ENCODE measurements around the gene PDZD11.

Gene PDZD11

DNA sequence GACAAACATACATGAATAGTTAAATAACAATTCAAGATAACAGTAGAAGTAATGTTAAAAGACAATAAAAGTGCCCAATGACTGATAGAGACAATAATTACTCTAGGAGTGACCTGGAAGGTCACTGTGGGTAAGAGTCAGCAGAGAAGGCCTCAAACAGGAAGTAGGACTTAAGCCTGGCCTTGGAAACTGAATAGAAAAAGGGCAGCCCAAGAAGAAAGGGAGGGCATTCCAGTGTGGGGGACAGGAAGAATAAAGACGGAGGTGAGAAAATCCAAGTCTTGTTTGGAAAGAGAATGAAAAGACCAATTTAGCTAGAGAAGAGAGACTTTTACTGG, 35.7 kb downstream of the PDZD11 start:
- TF ChIP-seq ZNF565 (CRISPR knock-in tag; conservative IDR thresholded peaks at IDR 0.05; ENCODE audit: low read depth), result no peak
- TF ChIP-seq TCF4 (CRISPR knock-in tag; IDR thresholded peaks at IDR 0.05; ENCODE audit: borderline replicate concordance), result no peak
- no peak for TF ChIP-seq BACH2 (CRISPR knock-in tag; IDR thresholded peaks at IDR 0.05; ENCODE audit: borderline replicate concordance)
- TF ChIP-seq ZFP3 (CRISPR knock-in tag; IDR thresholded peaks at IDR 0.05), result no peak
- no peak for TF ChIP-seq ZNF70 (CRISPR knock-in tag; IDR thresholded peaks at IDR 0.05)
- no peak for ATAC-seq

DNA sequence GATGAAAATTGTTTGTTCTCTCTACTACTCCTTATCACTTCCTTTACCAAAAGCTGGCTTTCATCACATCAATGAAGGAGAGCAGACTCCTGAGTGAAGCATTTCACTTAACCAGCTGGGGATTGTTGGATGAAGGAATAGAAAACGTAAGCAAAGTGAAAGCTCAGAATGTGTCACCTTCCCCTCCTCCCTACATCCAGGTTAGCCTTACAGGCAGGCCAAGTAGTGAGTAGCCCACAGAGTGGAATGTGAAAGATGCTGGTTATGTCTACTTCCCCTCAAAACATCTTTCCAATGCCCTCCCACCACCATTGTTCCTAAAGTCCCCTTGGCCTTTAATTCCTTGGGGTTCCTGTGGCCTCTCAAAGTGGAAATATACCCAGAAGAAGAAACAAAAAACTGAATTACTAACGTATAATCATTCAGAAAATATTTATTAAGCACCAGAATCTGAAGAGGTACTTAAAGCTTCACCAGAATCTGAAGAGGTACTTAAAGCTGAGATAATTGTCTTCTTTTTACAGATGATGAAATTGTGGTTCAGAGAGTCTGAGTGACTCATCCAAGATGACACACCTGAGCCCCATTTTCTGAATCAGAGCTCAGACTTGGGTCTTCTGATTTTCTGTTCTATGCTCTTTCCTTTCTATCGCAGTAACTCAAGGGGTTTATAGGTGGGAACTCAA, 36.2 kb downstream of the PDZD11 start:
- ATAC-seq, result no peak
- TF ChIP-seq, protein P1, sequence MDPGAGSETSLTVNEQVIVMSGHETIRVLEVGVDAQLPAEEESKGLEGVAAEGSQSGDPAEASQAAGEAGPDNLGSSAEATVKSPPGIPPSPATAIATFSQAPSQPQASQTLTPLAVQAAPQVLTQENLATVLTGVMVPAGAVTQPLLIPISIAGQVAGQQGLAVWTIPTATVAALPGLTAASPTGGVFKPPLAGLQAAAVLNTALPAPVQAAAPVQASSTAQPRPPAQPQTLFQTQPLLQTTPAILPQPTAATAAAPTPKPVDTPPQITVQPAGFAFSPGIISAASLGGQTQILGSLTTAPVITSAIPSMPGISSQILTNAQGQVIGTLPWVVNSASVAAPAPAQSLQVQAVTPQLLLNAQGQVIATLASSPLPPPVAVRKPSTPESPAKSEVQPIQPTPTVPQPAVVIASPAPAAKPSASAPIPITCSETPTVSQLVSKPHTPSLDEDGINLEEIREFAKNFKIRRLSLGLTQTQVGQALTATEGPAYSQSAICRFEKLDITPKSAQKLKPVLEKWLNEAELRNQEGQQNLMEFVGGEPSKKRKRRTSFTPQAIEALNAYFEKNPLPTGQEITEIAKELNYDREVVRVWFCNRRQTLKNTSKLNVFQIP (CRISPR knock-in tag; IDR thresholded peaks at IDR 0.05; ENCODE audit: borderline replicate concordance, low read depth), result no peak
- TF ChIP-seq ZFP3 (CRISPR knock-in tag; IDR thresholded peaks at IDR 0.05) (no peak), TCF4 (CRISPR knock-in tag; IDR thresholded peaks at IDR 0.05; ENCODE audit: borderline replicate concordance) (no peak), CSDC2 (CRISPR knock-in tag; IDR thresholded peaks at IDR 0.05) (no peak), ISL1 (CRISPR knock-in tag; IDR thresholded peaks at IDR 0.05) (no peak)
- TF ChIP-seq, protein P2, sequence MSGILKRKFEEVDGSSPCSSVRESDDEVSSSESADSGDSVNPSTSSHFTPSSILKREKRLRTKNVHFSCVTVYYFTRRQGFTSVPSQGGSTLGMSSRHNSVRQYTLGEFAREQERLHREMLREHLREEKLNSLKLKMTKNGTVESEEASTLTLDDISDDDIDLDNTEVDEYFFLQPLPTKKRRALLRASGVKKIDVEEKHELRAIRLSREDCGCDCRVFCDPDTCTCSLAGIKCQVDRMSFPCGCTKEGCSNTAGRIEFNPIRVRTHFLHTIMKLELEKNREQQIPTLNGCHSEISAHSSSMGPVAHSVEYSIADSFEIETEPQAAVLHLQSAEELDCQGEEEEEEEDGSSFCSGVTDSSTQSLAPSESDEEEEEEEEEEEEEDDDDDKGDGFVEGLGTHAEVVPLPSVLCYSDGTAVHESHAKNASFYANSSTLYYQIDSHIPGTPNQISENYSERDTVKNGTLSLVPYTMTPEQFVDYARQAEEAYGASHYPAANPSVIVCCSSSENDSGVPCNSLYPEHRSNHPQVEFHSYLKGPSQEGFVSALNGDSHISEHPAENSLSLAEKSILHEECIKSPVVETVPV (CRISPR knock-in tag; IDR thresholded peaks at IDR 0.05), result no peak
- TF ChIP-seq, protein P3, sequence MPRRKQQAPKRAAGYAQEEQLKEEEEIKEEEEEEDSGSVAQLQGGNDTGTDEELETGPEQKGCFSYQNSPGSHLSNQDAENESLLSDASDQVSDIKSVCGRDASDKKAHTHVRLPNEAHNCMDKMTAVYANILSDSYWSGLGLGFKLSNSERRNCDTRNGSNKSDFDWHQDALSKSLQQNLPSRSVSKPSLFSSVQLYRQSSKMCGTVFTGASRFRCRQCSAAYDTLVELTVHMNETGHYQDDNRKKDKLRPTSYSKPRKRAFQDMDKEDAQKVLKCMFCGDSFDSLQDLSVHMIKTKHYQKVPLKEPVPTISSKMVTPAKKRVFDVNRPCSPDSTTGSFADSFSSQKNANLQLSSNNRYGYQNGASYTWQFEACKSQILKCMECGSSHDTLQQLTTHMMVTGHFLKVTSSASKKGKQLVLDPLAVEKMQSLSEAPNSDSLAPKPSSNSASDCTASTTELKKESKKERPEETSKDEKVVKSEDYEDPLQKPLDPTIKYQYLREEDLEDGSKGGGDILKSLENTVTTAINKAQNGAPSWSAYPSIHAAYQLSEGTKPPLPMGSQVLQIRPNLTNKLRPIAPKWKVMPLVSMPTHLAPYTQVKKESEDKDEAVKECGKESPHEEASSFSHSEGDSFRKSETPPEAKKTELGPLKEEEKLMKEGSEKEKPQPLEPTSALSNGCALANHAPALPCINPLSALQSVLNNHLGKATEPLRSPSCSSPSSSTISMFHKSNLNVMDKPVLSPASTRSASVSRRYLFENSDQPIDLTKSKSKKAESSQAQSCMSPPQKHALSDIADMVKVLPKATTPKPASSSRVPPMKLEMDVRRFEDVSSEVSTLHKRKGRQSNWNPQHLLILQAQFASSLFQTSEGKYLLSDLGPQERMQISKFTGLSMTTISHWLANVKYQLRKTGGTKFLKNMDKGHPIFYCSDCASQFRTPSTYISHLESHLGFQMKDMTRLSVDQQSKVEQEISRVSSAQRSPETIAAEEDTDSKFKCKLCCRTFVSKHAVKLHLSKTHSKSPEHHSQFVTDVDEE (CRISPR knock-in tag; IDR thresholded peaks at IDR 0.05), result no peak

DNA sequence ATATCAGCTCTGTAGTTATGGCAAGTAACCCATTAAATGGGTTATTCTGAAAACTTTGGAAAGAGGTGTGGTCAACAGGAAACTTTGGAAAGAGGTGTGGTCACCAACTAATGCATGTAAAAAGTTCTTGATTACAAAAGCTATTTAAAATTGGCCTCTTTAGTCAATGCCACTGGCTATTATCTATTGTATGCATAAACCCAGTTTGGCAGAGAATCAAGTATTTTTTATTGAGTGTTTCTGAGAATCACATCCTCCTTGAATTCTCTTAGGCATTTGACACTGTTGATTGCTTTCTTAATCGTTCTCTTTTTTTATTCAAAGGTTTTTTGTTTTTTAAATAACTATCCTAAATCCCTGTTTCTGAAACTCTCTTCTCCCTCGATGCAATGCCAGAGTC, 37.2 kb downstream of the PDZD11 start:
- TF ChIP-seq SNAI2 (CRISPR knock-in tag; IDR thresholded peaks at IDR 0.05), result no peak
- no peak for TF ChIP-seq TCF4 (CRISPR knock-in tag; IDR thresholded peaks at IDR 0.05; ENCODE audit: borderline replicate concordance)
- TF ChIP-seq RARB (CRISPR knock-in tag; IDR thresholded peaks at IDR 0.05), result no peak
- no peak for TF ChIP-seq ARNTL (CRISPR knock-in tag; IDR thresholded peaks at IDR 0.05; ENCODE audit: borderline replicate concordance, low read depth)
- TF ChIP-seq ZNF8 (CRISPR knock-in tag; IDR thresholded peaks at IDR 0.05), result no peak
- no peak for TF ChIP-seq GLIS3 (CRISPR knock-in tag; IDR thresholded peaks at IDR 0.05)
- no peak for TF ChIP-seq ISL1 (CRISPR knock-in tag; IDR thresholded peaks at IDR 0.05)
- no peak for ATAC-seq

DNA sequence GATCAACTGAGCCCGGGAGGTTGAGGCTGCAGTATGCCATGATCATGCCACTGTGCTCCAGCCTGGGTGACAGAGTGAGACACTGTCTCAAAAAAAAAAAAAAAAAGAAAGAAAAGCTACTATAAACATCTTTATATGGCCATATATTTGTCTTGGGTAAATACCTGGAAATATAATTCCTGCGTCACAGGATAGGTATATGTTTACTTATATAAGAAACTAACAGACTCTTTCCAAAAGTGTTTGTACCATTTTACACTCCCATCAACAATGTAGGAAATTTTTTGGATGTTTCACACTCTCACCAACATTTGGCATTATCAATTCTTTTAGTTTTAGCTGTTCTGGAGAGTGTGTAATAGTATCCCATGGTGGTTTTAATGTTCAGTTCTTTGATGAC, 42.5 kb downstream of the PDZD11 start:
- TF ChIP-seq ZFP30 (CRISPR knock-in tag; IDR thresholded peaks at IDR 0.05) (no peak), TOX (CRISPR knock-in tag; IDR thresholded peaks at IDR 0.05; ENCODE audit: borderline replicate concordance) (no peak), ISL1 (CRISPR knock-in tag; IDR thresholded peaks at IDR 0.05) (no peak), OSR1 (CRISPR knock-in tag; IDR thresholded peaks at IDR 0.05) (no peak), ZC3H10 (CRISPR knock-in tag; IDR thresholded peaks at IDR 0.05) (no peak), ZNF8 (CRISPR knock-in tag; IDR thresholded peaks at IDR 0.05) (no peak), ESRRG (CRISPR knock-in tag; IDR thresholded peaks at IDR 0.05) (no peak)
- TF ChIP-seq, protein P4, sequence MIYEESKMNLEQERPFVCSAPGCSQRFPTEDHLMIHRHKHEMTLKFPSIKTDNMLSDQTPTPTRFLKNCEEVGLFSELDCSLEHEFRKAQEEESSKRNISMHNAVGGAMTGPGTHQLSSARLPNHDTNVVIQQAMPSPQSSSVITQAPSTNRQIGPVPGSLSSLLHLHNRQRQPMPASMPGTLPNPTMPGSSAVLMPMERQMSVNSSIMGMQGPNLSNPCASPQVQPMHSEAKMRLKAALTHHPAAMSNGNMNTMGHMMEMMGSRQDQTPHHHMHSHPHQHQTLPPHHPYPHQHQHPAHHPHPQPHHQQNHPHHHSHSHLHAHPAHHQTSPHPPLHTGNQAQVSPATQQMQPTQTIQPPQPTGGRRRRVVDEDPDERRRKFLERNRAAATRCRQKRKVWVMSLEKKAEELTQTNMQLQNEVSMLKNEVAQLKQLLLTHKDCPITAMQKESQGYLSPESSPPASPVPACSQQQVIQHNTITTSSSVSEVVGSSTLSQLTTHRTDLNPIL (CRISPR knock-in tag; IDR thresholded peaks at IDR 0.05; ENCODE audit: low read depth), result no peak
- TF ChIP-seq, protein P2 (CRISPR knock-in tag; IDR thresholded peaks at IDR 0.05), result no peak
- ATAC-seq, result no peak

Measured in SK-N-SH treated with all-trans-retinoic acid at 6 μM for 48 hours (cell line).